Hepatocyte (in vitro differentiated cells): ENCODE measurements around the gene SLC22A13. TPM values are rescaled to one million over a fixed set of nuclear protein-coding genes. Genes with fewer than 3 reads are reported as not detected.

Experiments used
- DNase-seq: peaks from one replicate; pipeline ENCODE4 v3.0.0-alpha.2; 2016; ENCODE audit warnings: low spot score
- H2AFZ ChIP-seq: fragments of 200-600 bp; sonication (generic); 2 replicates; pipeline ENCODE4 v1.6.0; 2016; ENCODE audit warnings: antibody characterized with exemption, mild to moderate bottlenecking
- H3K27ac ChIP-seq: fragments of 200-600 bp; sonication (generic); 2 replicates; pipeline ENCODE4 v1.5.1; 2016; ENCODE audit warnings: mild to moderate bottlenecking
- H3K27me3 ChIP-seq: fragments of 200-600 bp; sonication (generic); 2 replicates; pipeline ENCODE4 v1.6.1; 2016
- H3K36me3 ChIP-seq: fragments of 200-600 bp; sonication (generic); replicated peaks from 2 replicates; pipeline ENCODE4 v1.5.1; 2016; ENCODE audit warnings: low read depth; ENCODE audit not compliant: insufficient read depth
- H3K4me1 ChIP-seq: fragments of 200-600 bp; sonication (generic); 2 replicates; pipeline ENCODE4 v1.5.1; 2016; ENCODE audit warnings: mild to moderate bottlenecking, moderate library complexity; ENCODE audit not compliant: insufficient read depth
- H3K4me2 ChIP-seq: fragments of 200-600 bp; sonication (generic); 2 replicates; pipeline ENCODE4 v1.6.0; 2016
- H3K4me3 ChIP-seq: fragments of 200-600 bp; sonication (generic); 2 replicates; pipeline ENCODE4 v1.5.1; 2016; ENCODE audit warnings: mild to moderate bottlenecking
- H3K79me2 ChIP-seq: fragments of 200-600 bp; sonication (generic); 2 replicates; pipeline ENCODE4 v1.6.0; 2017; ENCODE audit warnings: mild to moderate bottlenecking
- H3K9me2 ChIP-seq: fragments of 200-600 bp; sonication (generic); replicated peaks from 2 replicates; pipeline ENCODE4 v1.6.0; 2017; ENCODE audit warnings: mild to moderate bottlenecking; ENCODE audit not compliant: insufficient read depth
- H3K9me3 ChIP-seq: fragments of 200-600 bp; sonication (generic); 2 replicates; pipeline ENCODE4 v1.5.1; 2016; ENCODE audit warnings: low read depth, mild to moderate bottlenecking
- H4K20me1 ChIP-seq: fragments of 200-600 bp; sonication (generic); 2 replicates; pipeline ENCODE4 v1.6.0; 2016; ENCODE audit warnings: mild to moderate bottlenecking; ENCODE audit not compliant: insufficient read depth, poor library complexity, severe bottlenecking
- EZH2 ChIP-seq: fragments of 200-600 bp; sonication (generic); IDR thresholded peaks from 2 replicates; pipeline ENCODE4 v1.6.1; 2016; ENCODE audit warnings: antibody characterized with exemption, mild to moderate bottlenecking, borderline replicate concordance
- EZH2phosphoT487 ChIP-seq: fragments of 200-600 bp; sonication (generic); IDR thresholded peaks from one replicate; pipeline ENCODE4 v1.6.1; 2018; ENCODE audit warnings: antibody characterized with exemption, mild to moderate bottlenecking, low read depth, moderate library complexity; ENCODE audit not compliant: unreplicated experiment, severe bottlenecking
- polyA plus RNA-seq: library from polyadenylated mRNA; unstranded; fragments of >200 nt; fragmentation: Nextera tagmentation; extraction: Ambion mirVana; gene quantifications from 2 replicates; pipeline ENCODE4 v1.2.1, GENCODE V29; 2016
- small RNA-seq: library from RNA; depleted of rRNA; stranded (forward); fragments of <200 nt; gene quantifications from one replicate; pipeline ENCODE3, GENCODE V24; 2014
- total RNA-seq: library from RNA; depleted of rRNA; stranded (reverse); fragments of >200 nt; gene quantifications from 2 replicates; pipeline ENCODE4 v1.2.3, GENCODE V29; 2014
- TF ChIP-seq, protein P1 (sequence below): fragments of 200-600 bp; sonication (generic); IDR thresholded peaks from 2 replicates; pipeline ENCODE4 v1.5.1; 2016; ENCODE audit warnings: antibody characterized with exemption, mild to moderate bottlenecking; ENCODE audit not compliant: poor library complexity

SLC22A13 gene
- total and polyA plus RNA-seq, 2 experiments from 2014 or later: 0.77 TPM; not detected in 1

DNA sequence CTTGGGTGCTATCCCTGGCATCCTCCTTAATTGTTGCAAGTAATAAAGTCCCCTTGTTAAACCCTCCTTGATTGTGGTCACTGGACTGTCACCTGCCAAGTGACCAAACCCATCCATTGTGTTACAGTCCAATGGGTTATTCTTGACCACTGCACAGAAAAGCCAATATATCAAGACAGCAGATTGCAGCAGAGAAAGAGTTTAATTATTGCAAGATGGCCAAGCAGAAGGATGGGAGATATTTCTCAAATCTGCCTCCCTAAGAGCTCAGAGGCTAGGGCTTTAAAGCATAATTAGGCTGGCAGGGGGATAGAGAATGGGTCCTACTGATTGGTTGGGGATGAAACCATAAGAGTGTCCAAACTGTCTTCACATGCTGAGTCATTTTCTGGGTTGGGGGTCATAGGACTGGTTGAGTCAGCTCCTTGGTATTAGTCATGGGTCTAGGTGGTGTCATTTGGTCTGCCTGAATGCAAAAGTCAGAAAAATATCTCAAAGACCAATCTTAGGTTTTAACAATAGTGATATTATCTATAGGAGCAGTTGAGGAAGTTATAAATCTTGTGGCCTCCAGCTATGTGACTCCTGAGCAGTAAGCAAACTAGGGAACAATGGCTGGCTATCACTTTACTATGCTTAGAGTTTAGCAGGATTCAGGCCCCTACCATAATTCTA is 61.9 kb downstream of the SLC22A13 start:
- TF ChIP-seq EZH2 (no peak), EZH2phosphoT487 (no peak)
- TF ChIP-seq, protein P1, sequence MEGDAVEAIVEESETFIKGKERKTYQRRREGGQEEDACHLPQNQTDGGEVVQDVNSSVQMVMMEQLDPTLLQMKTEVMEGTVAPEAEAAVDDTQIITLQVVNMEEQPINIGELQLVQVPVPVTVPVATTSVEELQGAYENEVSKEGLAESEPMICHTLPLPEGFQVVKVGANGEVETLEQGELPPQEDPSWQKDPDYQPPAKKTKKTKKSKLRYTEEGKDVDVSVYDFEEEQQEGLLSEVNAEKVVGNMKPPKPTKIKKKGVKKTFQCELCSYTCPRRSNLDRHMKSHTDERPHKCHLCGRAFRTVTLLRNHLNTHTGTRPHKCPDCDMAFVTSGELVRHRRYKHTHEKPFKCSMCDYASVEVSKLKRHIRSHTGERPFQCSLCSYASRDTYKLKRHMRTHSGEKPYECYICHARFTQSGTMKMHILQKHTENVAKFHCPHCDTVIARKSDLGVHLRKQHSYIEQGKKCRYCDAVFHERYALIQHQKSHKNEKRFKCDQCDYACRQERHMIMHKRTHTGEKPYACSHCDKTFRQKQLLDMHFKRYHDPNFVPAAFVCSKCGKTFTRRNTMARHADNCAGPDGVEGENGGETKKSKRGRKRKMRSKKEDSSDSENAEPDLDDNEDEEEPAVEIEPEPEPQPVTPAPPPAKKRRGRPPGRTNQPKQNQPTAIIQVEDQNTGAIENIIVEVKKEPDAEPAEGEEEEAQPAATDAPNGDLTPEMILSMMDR: no peak

More for the DNA sequence above, 61.9 kb downstream of the SLC22A13 start:
- no peaks in the 10 kb centered on the region for H3K4me1 ChIP-seq
- no peak overlapping the region for H2AFZ ChIP-seq
- H3K9me3 ChIP-seq: no peaks in the 10 kb centered on the region
- no peak overlapping the region for H3K27ac ChIP-seq
- H3K79me2 ChIP-seq: no peaks in the 10 kb centered on the region
- no peaks in the 10 kb centered on the region for H4K20me1 ChIP-seq
- H3K4me3 ChIP-seq: no peak overlapping the region
- no peak for DNase-seq
- H3K27me3 ChIP-seq: no peaks in the 10 kb centered on the region
- no peak overlapping the region for H3K4me2 ChIP-seq
- H3K36me3 ChIP-seq: no peaks in the 10 kb centered on the region
- no peaks in the 10 kb centered on the region for H3K9me2 ChIP-seq

Small RNA genes lying within 50 kb of the gene (small RNA-seq; reads per million reads assigned to genes)
- gene RNU6-235P: not detected

Other genes starting within 250 kb of the SLC22A13 start
- 17.1 and 22.6 TPM in 2 replicates for gene PLCD1, start 236.2 kb upstream of the SLC22A13 start, total RNA-seq
- 21.7 and 24.8 TPM in 2 replicates for gene PLCD1, start 236.2 kb upstream of the SLC22A13 start, polyA plus RNA-seq
- 0.23 and 0.68 TPM in 2 replicates for gene DLEC1, start 226.6 kb upstream of the SLC22A13 start, total RNA-seq
- gene DLEC1, start 226.6 kb upstream of the SLC22A13 start, polyA plus RNA-seq: 1.5 and 1.6 TPM in 2 replicates
- gene ACAA1, start 128.7 kb upstream of the SLC22A13 start, total RNA-seq: 141 and 152 TPM in 2 replicates
- 213 and 250 TPM in 2 replicates for gene ACAA1, start 128.7 kb upstream of the SLC22A13 start, polyA plus RNA-seq
- gene MYD88, start 127.2 kb upstream of the SLC22A13 start, total RNA-seq: 12.7 and 14.3 TPM in 2 replicates
- gene MYD88, start 127.2 kb upstream of the SLC22A13 start, polyA plus RNA-seq: 44.7 and 51.4 TPM in 2 replicates
- gene OXSR1, start 100.3 kb upstream of the SLC22A13 start, total RNA-seq: 30.7 TPM in 2 replicates
- gene OXSR1, start 100.3 kb upstream of the SLC22A13 start, polyA plus RNA-seq: 11.7 and 15.7 TPM in 2 replicates
- 0.20 and 0.57 TPM in 2 replicates for gene SLC22A14, start 16.5 kb downstream of the SLC22A13 start, total RNA-seq
- 0.64 TPM in 1 of 2 replicates, not detected in the other for gene SLC22A14, start 16.5 kb downstream of the SLC22A13 start, polyA plus RNA-seq
- 7.1 and 8.2 TPM in 2 replicates for gene XYLB, start 81.0 kb downstream of the SLC22A13 start, total RNA-seq
- 5.5 and 12.5 TPM in 2 replicates for gene XYLB, start 81.0 kb downstream of the SLC22A13 start, polyA plus RNA-seq
- 13.1 and 15.4 TPM in 2 replicates for gene ACVR2B, start 188.1 kb downstream of the SLC22A13 start, total RNA-seq
- gene ACVR2B, start 188.1 kb downstream of the SLC22A13 start, polyA plus RNA-seq: 9.0 and 10.0 TPM in 2 replicates
- gene EXOG, start 230.5 kb downstream of the SLC22A13 start, total RNA-seq: 7.5 and 10.6 TPM in 2 replicates
- 6.3 and 6.9 TPM in 2 replicates for gene EXOG, start 230.5 kb downstream of the SLC22A13 start, polyA plus RNA-seq